Measurements from ENCODE around the gene FAM83C. TPM values are rescaled to one million over a fixed set of nuclear protein-coding genes. Genes with fewer than 3 reads are reported as not detected.

FAM83C gene
- total and polyA plus RNA-seq, 10 of the 15 experiments (the other 5 are each of a cell fraction or from before 2014, with no cell fraction given) = not detected

DNA sequence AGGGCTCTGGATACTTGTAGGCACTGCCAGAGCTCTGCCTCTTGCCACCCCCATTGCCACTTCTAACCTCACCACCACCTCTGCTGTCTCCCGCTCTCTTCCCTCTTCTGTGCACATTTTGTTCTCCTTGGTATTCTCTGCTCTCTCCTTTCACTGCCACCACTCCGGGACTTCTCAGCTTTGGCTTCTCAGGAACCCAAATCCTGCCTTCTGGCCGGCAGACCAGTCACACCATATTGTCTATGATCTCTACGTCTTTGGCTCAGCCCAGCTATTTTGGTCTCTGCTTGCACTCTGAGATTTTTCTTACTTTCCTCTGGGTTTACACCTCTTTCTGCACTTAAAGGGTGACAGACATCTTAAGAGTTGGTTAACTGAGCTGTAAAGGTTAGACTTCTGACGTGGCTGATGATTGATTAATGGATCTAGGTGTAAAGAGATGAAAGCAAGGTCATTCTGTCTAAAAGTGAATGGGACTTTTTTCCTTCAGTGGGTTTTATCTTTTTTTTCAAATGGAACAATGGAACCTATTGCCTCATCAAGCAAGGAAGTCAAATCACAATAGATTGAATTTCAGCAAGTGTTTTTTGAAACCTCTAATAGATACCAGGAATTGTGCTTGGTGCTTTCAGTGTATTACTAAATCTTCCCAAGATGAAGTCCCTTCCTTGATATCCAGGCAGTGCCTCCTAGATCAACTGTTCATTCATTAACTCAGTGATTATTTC is 52.0 kb downstream of the FAM83C start (continued):
- peak; percentile 80 for TF ChIP-seq PKNOX1 (IDR thresholded peaks at IDR 0.05)
- TF ChIP-seq CREM (IDR thresholded peaks at IDR 0.05; ENCODE audit: low read depth) = no peak
- no peak for TF ChIP-seq SRF (IDR thresholded peaks at IDR 0.05; ENCODE audit: low read depth in 2 of 2, low read length in 2 of 2)

- Histone ChIP-seq H3K36me3 (ENCODE audit: control insufficient read depth in 2 of 2, insufficient read depth in 2 of 2, low read length in 1 of 2) (no peaks in the 10 kb centered on the region), H3K4me3 (no peak overlapping the region), H3K9me3 (replicated peaks; ENCODE audit: control insufficient read depth, insufficient read depth, low read length) (no peaks in the 10 kb centered on the region), H3K79me2 (ENCODE audit: control insufficient read depth, insufficient read depth, low read length) (no peaks in the 10 kb centered on the region), H3K4me2 (ENCODE audit: control insufficient read depth, insufficient read depth) (no peak overlapping the region), H3K9ac (ENCODE audit: control insufficient read depth, insufficient read depth, low read length) (no peak overlapping the region), H4K20me1 (ENCODE audit: control insufficient read depth, insufficient read depth) (no peaks in the 10 kb centered on the region), H3K27ac (ENCODE audit: control insufficient read depth, insufficient read depth) (no peak overlapping the region), H3K4me1 (ENCODE audit: control insufficient read depth, insufficient read depth, low read length) (no peaks in the 10 kb centered on the region), H3K27me3 (replicated peaks in 1 of 2; ENCODE audit: control insufficient read depth in 2 of 2, insufficient read depth in 2 of 2, low read length in 1 of 2) (no peaks in the 10 kb centered on the region), H2AFZ (ENCODE audit: control insufficient read depth, low read depth, low read length) (no peak overlapping the region)
- ATAC-seq = peak; percentile 24; the same call in 1 of the 3 replicates
- CTCF ChIA-PET = no interaction called here
- 51% methylated on average over 5 of the region's 5 CpGs for WGBS (ENCODE audit: insufficient coverage, insufficient replicate concordance, low lambda C conversion rate, missing lambda C conversion rate)
- no peak for TF ChIP-seq IRF4 (IDR thresholded peaks at IDR 0.05; ENCODE audit: low read depth, low read length)
- no peak for TF ChIP-seq SMAD1 (IDR thresholded peaks at IDR 0.05; ENCODE audit: low read depth, partially characterized antibody)
- no peak for TF ChIP-seq NR2C1 (IDR thresholded peaks at IDR 0.05)
- no peak for TF ChIP-seq JUND (IDR thresholded peaks at IDR 0.05; ENCODE audit: low read depth, low read length)
- no peak for TF ChIP-seq LARP7 (IDR thresholded peaks at IDR 0.05)
- no peak for TF ChIP-seq ETV6 (conservative IDR thresholded peaks at IDR 0.05 in 1 of 2, IDR thresholded peaks at IDR 0.05 in 1 of 2; ENCODE audit: borderline replicate concordance in 1 of 2, low read depth in 1 of 2)
- TF ChIP-seq SIN3A (IDR thresholded peaks at IDR 0.05; ENCODE audit: low read depth, low read length) = no peak
- no peak for DNase-seq (ENCODE audit: low read depth, low spot score)
- intact Hi-C loops (cut with micrococcal nuclease; ENCODE audit: unreplicated experiment) = no loop called here
- in situ Hi-C loops (cut with MboI) = no loop called here
- FAIRE-seq = no peak
- SMC1A ChIA-PET (ENCODE audit: uncharacterized antibody, unreplicated experiment) = interaction anchor here (0.6 kb wide), 1 partner anchor 747 kb away, joined by 3 read pairs; no protein-coding TSS in a partner anchor
- RAD21 ChIA-PET (ENCODE audit: unreplicated experiment) = no interaction called here
- POLR2A ChIA-PET = no interaction called here
- BruUV-seq (replicated peaks) = no TSS peak
These were observed 53.5 kb downstream of the FAM83C start for GRCh38 chr20:35238735-35239134.
